GM21529 (cell line): ENCODE measurements around the gene CALB2.

Experiments used
- ATAC-seq: cut with Tn5 transposase; IDR thresholded peaks from one replicate; pipeline ENCODE4 v1.9.1; 2021; ENCODE audit not compliant: unreplicated experiment

CALB2 gene

GRCh38 chr16:71426069-71426879 lies 67.8 kb downstream of the CALB2 start:
- peak; percentile 68 for ATAC-seq

GRCh38 chr16:71426880-71427615 lies 68.5 kb downstream of the CALB2 start:
- no peak for ATAC-seq

- no peak for ATAC-seq
Measured at GRCh38 chr16:71428385-71428784, 69.9 kb downstream of the CALB2 start.

GRCh38 chr16:71428883-71429282 lies 70.4 kb downstream of the CALB2 start:
- no peak for ATAC-seq

DNA sequence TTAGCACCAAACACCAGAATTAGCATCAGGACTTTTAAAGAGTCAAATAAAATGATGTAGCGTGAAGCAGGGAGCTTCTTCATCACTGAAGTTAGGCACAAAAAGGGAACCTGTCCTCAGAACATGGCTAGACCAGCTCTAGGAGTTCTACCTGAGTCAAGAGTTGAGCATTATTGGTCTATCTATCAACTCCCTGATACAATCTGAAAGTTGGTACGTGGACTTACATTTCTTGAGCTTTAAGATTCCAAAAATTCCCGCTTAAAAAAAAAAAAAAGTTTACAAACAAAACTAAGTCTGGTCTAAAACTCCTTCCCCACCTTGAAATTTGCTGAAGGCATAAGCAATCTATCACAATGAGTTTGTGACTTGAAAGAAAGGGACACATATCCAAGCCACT lies 71.1 kb downstream of the CALB2 start:
- no peak for ATAC-seq

- no peak for ATAC-seq
Measured at GRCh38 chr16:71430744-71431143, 72.2 kb downstream of the CALB2 start.

DNA sequence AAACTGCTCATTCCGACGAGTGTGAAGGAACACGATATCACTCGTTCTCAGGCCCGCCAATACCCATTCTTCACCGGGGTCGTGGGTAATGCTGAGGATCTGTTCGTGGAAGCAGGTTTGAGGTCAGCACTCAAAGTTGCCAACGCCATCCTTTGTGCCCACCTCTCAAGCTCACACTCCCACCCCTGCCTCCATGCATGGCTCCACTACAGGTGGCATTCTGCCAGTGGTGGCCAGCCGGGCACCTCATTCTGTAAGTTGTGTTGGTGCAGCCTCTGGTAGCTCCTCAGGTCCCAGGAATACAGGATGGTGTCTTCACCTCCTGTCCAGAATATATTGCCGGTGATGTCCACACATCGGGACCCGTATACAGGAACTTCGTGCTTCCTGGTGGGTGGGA lies 72.7 kb downstream of the CALB2 start:
- ATAC-seq: no peak

DNA sequence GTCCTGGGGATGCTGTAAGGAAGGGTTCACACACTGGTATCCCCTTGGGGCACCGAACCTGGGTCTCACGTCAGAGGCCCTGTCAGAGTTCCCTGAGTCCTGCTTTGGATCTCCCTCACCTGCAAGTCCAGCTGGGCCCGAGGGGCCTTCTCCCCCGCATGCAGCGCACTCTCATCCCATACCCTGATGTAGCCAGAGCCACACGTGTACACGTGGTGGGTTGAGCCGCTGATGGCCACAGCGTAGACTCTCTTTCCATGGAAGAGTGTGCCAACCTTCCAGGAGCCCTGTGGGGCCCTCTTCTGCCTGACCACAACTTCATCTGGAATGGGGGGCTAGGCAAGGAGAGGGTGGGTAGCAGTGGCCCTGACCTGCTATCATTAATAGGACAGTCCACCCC lies 73.5 kb downstream of the CALB2 start:
- no peak for ATAC-seq

- no peak for ATAC-seq
Measured at GRCh38 chr16:71432906-71433305, 74.4 kb downstream of the CALB2 start.

GRCh38 chr16:71436473-71436872 lies 78.0 kb downstream of the CALB2 start:
- no peak for ATAC-seq

DNA sequence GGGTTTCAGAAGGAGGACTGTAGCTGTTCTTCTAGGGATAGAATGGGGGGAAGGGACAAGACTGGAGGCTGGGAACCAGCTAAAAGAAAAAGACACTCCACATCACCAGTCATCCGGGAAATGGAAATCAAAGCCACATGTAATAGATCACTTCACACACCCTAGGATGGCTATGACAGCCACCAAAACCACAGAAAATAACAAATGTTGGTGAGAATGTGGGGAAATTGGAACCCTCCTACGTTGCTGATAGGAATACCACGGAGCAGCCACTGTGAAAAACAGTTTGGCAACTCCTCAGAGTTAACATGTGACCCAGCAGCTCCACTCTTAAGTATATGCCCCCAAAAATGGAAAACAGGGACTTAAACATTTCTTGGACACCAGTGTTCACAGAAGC lies 81.0 kb downstream of the CALB2 start:
- ATAC-seq: no peak
